Gastrocnemius medialis (tissue), 4 donors: ENCODE data around the gene QARS1. TPM values are rescaled to one million over a fixed set of nuclear protein-coding genes. Genes with fewer than 3 reads are reported as not detected.
A peak's percentile ranks its signal among the peaks of the same experiment; 100 is the strongest.

Experiments
- ATAC-seq, 2 donors: fragments of 150-250 bp; one replicate each; pipeline ENCODE4 v1.9.1; 2016
- DNase-seq, 2 donors: peaks; one replicate each; pipeline ENCODE4 v3.0.0-alpha.2; 2019
- H3K27ac ChIP-seq, 4 donors: fragments of 200-600 bp; sonication (generic); 1 replicate in 1 of 4; 2 replicates in 3 of 4; pipeline ENCODE4 v1.5.1; 2016 to 2018; ENCODE audit warnings: mild to moderate bottlenecking in 2 of 4, moderate library complexity in 1 of 4
- H3K27me3 ChIP-seq, 3 donors: fragments of 200-600 bp; sonication (generic) in 2 of 3; 1 replicate in 1 of 3; 2 replicates in 2 of 3; pipeline versions ENCODE4 v1.5.1 to v1.6.0; 2016 to 2019; ENCODE audit warnings: mild to moderate bottlenecking in 1 of 3, moderate library complexity in 1 of 3
- H3K36me3 ChIP-seq, 2 donors: fragments of 200-600 bp; sonication (generic) in 1 of 2; one replicate each; pipeline ENCODE4 v1.5.1; 2017 to 2018
- H3K4me1 ChIP-seq, 2 donors: fragments of 200-600 bp; sonication (generic) in 1 of 2; one replicate each; pipeline ENCODE4 v1.5.1; 2016 to 2017; ENCODE audit warnings: mild to moderate bottlenecking in 2 of 2
- H3K4me3 ChIP-seq, 4 donors: fragments of 200-600 bp; sonication (generic) in 3 of 4; 1 replicate in 1 of 4; 2 replicates in 3 of 4; pipeline ENCODE4 v1.5.1; 2016 to 2019; ENCODE audit warnings: mild to moderate bottlenecking in 2 of 4
- H3K9me3 ChIP-seq, 3 donors: fragments of 200-600 bp; sonication (generic) in 2 of 3; 1 replicate in 1 of 3; 2 replicates in 2 of 3; pipeline ENCODE4 v1.5.1; 2016 to 2019
- CTCF ChIP-seq, 5 experiments: fragments of 450-650 bp in 3 of 5; fragments of 200-600 bp in 2 of 5; sonication (generic) in 2 of 5; IDR thresholded peaks in 4 of 5; conservative IDR thresholded peaks in 1 of 5; 1 replicate in 4 of 5; 2 replicates in 1 of 5; pipeline ENCODE4 v1.5.1; 2016 to 2019; ENCODE audit warnings: antibody characterized with exemption in 5 of 5, mild to moderate bottlenecking in 3 of 5, moderate library complexity in 3 of 5
- POLR2A ChIP-seq, 2 donors: fragments of 450-650 bp; IDR thresholded peaks; one replicate each; pipeline ENCODE4 v1.6.1; 2017; ENCODE audit warnings: antibody characterized with exemption in 2 of 2, mild to moderate bottlenecking in 2 of 2, moderate library complexity in 2 of 2
- in situ Hi-C, 4 donors: fragments of 200-750 bp; cut with MboI; loops; one replicate each; pipeline versions ENCODE4 v1.15.0 to v1.8.0; 2017; ENCODE audit warnings: low sequenced_read_pairs in 4 of 4
- intact Hi-C: fragments of 100-400 bp; cut with DNase I; formaldehyde crosslinking; loops from one replicate; pipeline ENCODE4 v1.15.1; 2023; ENCODE audit warnings: low total_unique reads
- total RNA-seq, 4 donors: library from RNA; depleted of rRNA; stranded (reverse); fragments of >200 nt; gene quantifications; one replicate each; pipeline versions ENCODE4 v1.1.0 to v1.2.3, GENCODE V29; 2016

Gene QARS1
- 100 to 1,000 TPM; 157 to 259 (median 173) TPM for total RNA-seq

DNA sequence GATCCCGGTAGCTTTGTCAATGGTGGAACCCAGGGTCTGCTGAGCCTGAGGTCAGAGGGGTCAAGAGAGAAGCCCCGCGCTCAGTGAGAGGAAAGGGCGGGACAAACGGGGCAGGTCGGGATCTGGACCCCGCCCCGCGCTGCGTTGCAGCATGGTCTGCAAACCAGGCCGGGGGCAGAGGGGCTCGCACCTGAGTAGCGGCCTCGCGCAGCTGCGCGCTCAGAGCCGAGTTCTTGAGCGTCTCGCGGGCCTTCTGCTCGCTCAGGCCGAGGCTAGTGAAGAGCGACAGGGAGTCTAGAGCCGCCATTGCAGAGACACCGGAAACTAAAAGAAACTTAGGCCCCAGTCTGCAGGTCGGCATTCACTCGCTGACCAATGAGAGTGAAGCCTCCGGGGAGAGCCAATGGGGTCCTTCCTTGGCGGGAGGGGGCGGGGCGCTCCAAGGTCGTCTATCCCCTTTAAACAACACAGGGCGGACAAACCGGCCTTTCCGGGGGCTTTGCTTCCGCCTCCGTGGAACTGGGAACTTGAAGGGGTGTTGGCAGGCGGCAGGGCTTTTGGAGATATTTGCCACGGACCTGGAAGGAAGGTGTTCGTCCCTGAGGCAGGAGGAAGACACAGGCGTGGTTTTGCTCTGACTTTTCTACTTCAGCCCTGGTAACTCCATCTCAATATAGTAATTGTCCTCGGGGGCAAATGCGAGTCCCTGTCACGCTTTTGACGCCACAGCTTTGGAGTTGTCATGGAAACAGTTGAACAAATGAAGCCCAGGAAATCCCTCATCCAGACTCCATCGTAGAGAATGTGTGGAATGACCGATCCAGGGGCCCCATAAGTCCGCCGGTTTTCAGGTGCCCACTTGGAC is at the start of gene QARS1:
QARS1 (minus strand) TSS at position 331 of the 865 bp plus-strand sequence; CDS start at position 307, 24 bp downstream.
- peaks cover 19 to 26% of the 10 kb centered on the region in 2 donors for H3K4me1 ChIP-seq
- peak within 1 kb of the TSS; percentile 82 to 94 (median 91) for H3K4me3 ChIP-seq
- in situ Hi-C loops (no loop called here), intact Hi-C loops (loop anchor here (1.0 kb wide), 2 partner anchors 10 to 16 kb away; partner anchors contain the start of genes QRICH1 and USP19)
- peaks cover 0 to 68% of the 10 kb centered on the region in 2 donors for H3K36me3 ChIP-seq
- ATAC-seq, result peak; percentile 98 to 99
- TF ChIP-seq CTCF (IDR thresholded peaks at IDR 0.05 in 4 of 5, conservative IDR thresholded peaks at IDR 0.05 in 1 of 5) (no peak), POLR2A (IDR thresholded peaks at IDR 0.05) (peak; percentile 52 to 81)
- H3K9me3 ChIP-seq, result no peaks in the 10 kb centered on the region
- peak within 1 kb of the TSS; percentile 75 to 91 (median 86) for H3K27ac ChIP-seq
- peak; percentile 93 to 95 for DNase-seq
- H3K27me3 ChIP-seq, result no peaks in the 10 kb centered on the region

DNA sequence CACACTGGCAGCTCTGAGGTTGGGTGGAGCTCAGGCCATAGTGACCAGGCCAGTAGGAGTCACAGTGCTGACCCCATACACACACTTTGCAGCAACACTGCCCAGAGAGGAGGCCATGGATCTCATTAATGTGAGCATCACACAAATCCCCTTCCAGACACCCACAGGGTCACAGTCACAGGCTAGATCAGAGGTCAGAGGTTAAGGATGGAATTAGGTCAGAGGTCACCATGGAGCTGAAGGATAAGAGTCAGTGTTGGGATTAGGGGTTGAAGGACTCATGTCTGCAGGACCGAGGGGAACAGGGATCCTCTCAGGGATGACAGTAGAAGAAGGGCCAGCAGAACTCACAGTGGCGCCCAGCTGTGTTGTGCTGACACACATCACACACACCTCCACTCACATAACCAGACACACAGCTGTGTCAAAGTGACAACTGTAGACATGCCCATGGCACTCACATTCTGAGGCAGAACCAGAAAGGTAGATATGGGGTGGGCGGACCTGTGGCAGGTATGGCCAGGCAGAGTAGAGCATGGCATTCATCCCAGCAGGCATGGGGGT is 48.9 kb upstream of the QARS1 start:
- no peaks in the 10 kb centered on the region for H3K36me3 ChIP-seq
- DNase-seq (no peak), ATAC-seq (no peak)
- no peak overlapping the region for H3K27ac ChIP-seq
- no peaks in the 10 kb centered on the region for H3K9me3 ChIP-seq
- H3K4me1 ChIP-seq, result no peaks in the 10 kb centered on the region
- intact Hi-C loops, result no loop called here
- in situ Hi-C loops, result no loop called here
- H3K27me3 ChIP-seq, result no peaks in the 10 kb centered on the region
- H3K4me3 ChIP-seq, result no peak overlapping the region
- no peak for TF ChIP-seq POLR2A (IDR thresholded peaks at IDR 0.05)
- no peak for TF ChIP-seq CTCF (IDR thresholded peaks at IDR 0.05 in 4 of 5, conservative IDR thresholded peaks at IDR 0.05 in 1 of 5)

GRCh38 chr3:49151610-49152009 is 47.1 kb upstream of the QARS1 start:
- H3K4me1 ChIP-seq, result no peaks in the 10 kb centered on the region
- TF ChIP-seq POLR2A (IDR thresholded peaks at IDR 0.05) (no peak), CTCF (IDR thresholded peaks at IDR 0.05 in 4 of 5, conservative IDR thresholded peaks at IDR 0.05 in 1 of 5) (no peak)
- intact Hi-C loops (no loop called here), in situ Hi-C loops (no loop called here)
- no peaks in the 10 kb centered on the region for H3K27me3 ChIP-seq
- ATAC-seq (no peak), DNase-seq (no peak)
- H3K4me3 ChIP-seq, result no peak overlapping the region
- H3K36me3 ChIP-seq, result no peaks in the 10 kb centered on the region
- H3K27ac ChIP-seq, result no peak overlapping the region
- no peaks in the 10 kb centered on the region for H3K9me3 ChIP-seq

DNA sequence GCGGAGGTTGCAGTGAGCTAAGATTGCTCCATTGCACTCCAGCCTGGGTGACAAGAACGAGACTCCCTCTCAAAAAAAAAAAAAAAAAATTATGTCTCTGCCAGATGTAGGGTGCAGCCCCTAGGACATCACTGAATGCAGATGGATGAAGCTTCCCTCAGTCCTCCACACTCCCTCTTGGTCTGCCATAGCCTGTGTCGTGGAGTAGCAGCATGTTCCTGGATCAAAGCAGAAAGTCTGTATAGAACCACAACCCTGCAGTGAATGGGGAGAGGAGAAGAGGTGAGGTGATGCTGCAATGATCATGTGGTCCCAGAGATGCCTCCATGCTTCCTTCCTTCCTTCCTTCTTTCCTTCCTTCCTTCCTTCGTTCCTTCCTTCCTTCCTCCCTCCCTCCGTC is 43.6 kb upstream of the QARS1 start:
- no peak for ATAC-seq
- no peaks in the 10 kb centered on the region for H3K4me1 ChIP-seq
- no peaks in the 10 kb centered on the region for H3K27me3 ChIP-seq
- no peak overlapping the region for H3K4me3 ChIP-seq
- no peaks in the 10 kb centered on the region for H3K36me3 ChIP-seq
- no peak overlapping the region for H3K27ac ChIP-seq
- H3K9me3 ChIP-seq, result no peaks in the 10 kb centered on the region
- no peak for DNase-seq
- TF ChIP-seq POLR2A (IDR thresholded peaks at IDR 0.05) (no peak), CTCF (IDR thresholded peaks at IDR 0.05 in 4 of 5, conservative IDR thresholded peaks at IDR 0.05 in 1 of 5) (no peak)
- intact Hi-C loops, result no loop called here
- in situ Hi-C loops, result no loop called here
